B cell (primary cell): Measurements from ENCODE around the gene SSC5D. TPM values are rescaled to one million over a fixed set of nuclear protein-coding genes. Genes with fewer than 3 reads are reported as not detected.

Experiments used
- ATAC-seq: fragments of 200-7000 bp; cut with Tn5 transposase; one replicate; pipeline ENCODE4 v1.10.0; 2021; ENCODE audit warnings: low read depth, mild to moderate bottlenecking, moderate number of reproducible peaks, moderate library complexity
- CTCF ChIA-PET: fragments of 350-600 bp; sonication (Branson Sonifier 250); formaldehyde crosslinking; loops from one replicate; lab custom pipeline; 2021; ENCODE audit warnings: antibody characterized with exemption, inconsistent platforms; lab: Charles Lee
- POLR2A ChIA-PET: fragments of 350-600 bp; sonication (Branson Sonifier 250); formaldehyde crosslinking; loops from one replicate; lab custom pipeline; 2021; ENCODE audit warnings: antibody characterized with exemption; lab: Charles Lee
- DNase-seq: peaks from one replicate; pipeline ENCODE4 v3.0.0; 2013
- H2AFZ ChIP-seq: 2 replicates; pipeline ENCODE4 v1.6.1; 2012; ENCODE audit warnings: mild to moderate bottlenecking, low read depth, low read length; ENCODE audit not compliant: insufficient read depth, poor library complexity, severe bottlenecking
- H3K27ac ChIP-seq, 2 donors: 1 replicate in 1 of 2; 2 replicates in 1 of 2; pipeline ENCODE4 v1.5.1; 2012 to 2013; ENCODE audit warnings: low read length in 2 of 2, mild to moderate bottlenecking in 2 of 2, moderate library complexity in 1 of 2
- H3K27me3 ChIP-seq, 4 experiments: fragments of 200-600 bp in 1 of 4; sonication (generic) in 1 of 4; replicated peaks in 1 of 4; 1 replicate in 2 of 4; 2 replicates in 2 of 4; pipeline versions ENCODE4 v1.6.1 to v1.7.0; 2013 to 2016; ENCODE audit warnings: low read length in 3 of 4, mild to moderate bottlenecking in 2 of 4, mixed read lengths in 1 of 4, moderate library complexity in 1 of 4; ENCODE audit not compliant: insufficient read depth in 4 of 4, control insufficient read depth in 3 of 4; ENCODE audit errors: control extremely low read depth in 1 of 4
- H3K36me3 ChIP-seq, 2 experiments: replicated peaks in 1 of 2; 1 replicate in 1 of 2; 2 replicates in 1 of 2; pipeline versions ENCODE4 v1.6.1 to v1.7.1; 2013; ENCODE audit warnings: low read length in 1 of 2; ENCODE audit not compliant: insufficient read depth in 2 of 2, control insufficient read depth in 1 of 2; ENCODE audit errors: control extremely low read depth in 1 of 2, extremely low read depth in 1 of 2
- H3K4me1 ChIP-seq, 2 donors: fragments of 200-600 bp in 1 of 2; sonication (generic) in 1 of 2; 1 replicate in 1 of 2; 2 replicates in 1 of 2; pipeline versions ENCODE4 v1.5.1 to v1.6.1; 2013 to 2017; ENCODE audit warnings: low read length in 2 of 2; ENCODE audit not compliant: control insufficient read depth in 2 of 2, insufficient read depth in 2 of 2
- H3K4me2 ChIP-seq: replicated peaks from 2 replicates; pipeline ENCODE3; 2012; ENCODE audit warnings: mild to moderate bottlenecking, low read depth, low read length; ENCODE audit not compliant: poor library complexity, severe bottlenecking
- H3K4me3 ChIP-seq, 5 experiments: fragments of 200-600 bp in 1 of 5; sonication (generic) in 1 of 5; 1 replicate in 3 of 5; 2 replicates in 2 of 5; pipeline versions ENCODE4 v1.5.1 to v1.7.0; 2011 to 2016; ENCODE audit warnings: low read length in 4 of 5, mild to moderate bottlenecking in 4 of 5, low read depth in 2 of 5, control low read depth in 1 of 5, moderate library complexity in 1 of 5; ENCODE audit not compliant: insufficient read depth in 1 of 5; ENCODE audit errors: control extremely low read depth in 1 of 5, extremely low read depth in 1 of 5
- H3K79me2 ChIP-seq: fragments of 200-600 bp; sonication (generic); one replicate; pipeline ENCODE4 v1.6.0; 2016; ENCODE audit warnings: low read length; ENCODE audit not compliant: control insufficient read depth, insufficient read depth
- H3K9ac ChIP-seq: fragments of 200-600 bp; sonication (generic); 2 replicates; pipeline ENCODE4 v1.6.1; 2017; ENCODE audit warnings: mild to moderate bottlenecking, low read length, moderate library complexity
- H3K9me3 ChIP-seq, 3 donors: one replicate each; pipeline versions ENCODE4 v1.6.1 to v1.7.1; 2013; ENCODE audit warnings: low read length in 2 of 3; ENCODE audit not compliant: control insufficient read depth in 2 of 3, insufficient read depth in 1 of 3; ENCODE audit errors: control extremely low read depth in 1 of 3
- H4K20me1 ChIP-seq: 2 replicates; pipeline ENCODE4 v1.6.0; 2012; ENCODE audit warnings: mild to moderate bottlenecking, low read length; ENCODE audit not compliant: insufficient read depth, control insufficient read depth, poor library complexity, severe bottlenecking
- H3K27ac Mint-ChIP-seq: one replicate; pipeline ENCODE4 v1.8.0; 2021; ENCODE audit warnings: mixed read lengths
- H3K27me3 Mint-ChIP-seq: one replicate; pipeline ENCODE4 v1.8.0; 2021; ENCODE audit warnings: mixed read lengths
- H3K4me1 Mint-ChIP-seq: one replicate; pipeline ENCODE4 v1.8.0; 2021; ENCODE audit warnings: mixed read lengths
- H3K4me3 Mint-ChIP-seq: one replicate; pipeline ENCODE4 v1.8.0; 2021; ENCODE audit warnings: mixed read lengths
- H3K9me3 Mint-ChIP-seq: one replicate; pipeline ENCODE4 v1.8.0; 2022; ENCODE audit warnings: mixed read lengths; ENCODE audit not compliant: insufficient read depth
- CTCF ChIP-seq: fragments of 200-600 bp; IDR thresholded peaks from one replicate; pipeline ENCODE4 v1.8.0; 2022; ENCODE audit warnings: antibody characterized with exemption, mild to moderate bottlenecking
- EZH2 ChIP-seq: IDR thresholded peaks from 2 replicates; pipeline ENCODE4 v1.6.1; 2012; ENCODE audit warnings: borderline replicate concordance, low read depth, mild to moderate bottlenecking, moderate library complexity, low read length; ENCODE audit not compliant: insufficient read depth, poor library complexity, severe bottlenecking
- WGBS: methylation state at CpG from one replicate; pipeline ENCODE4 v1.1.5; 2013; ENCODE audit warnings: missing lambda C conversion rate; ENCODE audit not compliant: insufficient coverage; 5-methylcytosine and 5-hydroxymethylcytosine counted together
- intact Hi-C: fragments of 100-400 bp; cut with micrococcal nuclease; formaldehyde crosslinking; loops from one replicate; pipeline ENCODE4 v1.10.0; 2022
- polyA plus RNA-seq: library from polyadenylated mRNA; depleted of rRNA; stranded (reverse); fragments of >200 nt; gene quantifications from 2 replicates; pipeline ENCODE4 v1.2.3, GENCODE V29; 2012
- total RNA-seq, 2 donors: library from RNA; stranded (reverse); fragments of 120-200 nt in 1 of 2; gene quantifications; 1 replicate in 1 of 2; 2 replicates in 1 of 2; pipeline versions ENCODE4 v1.2.3 to v1.2.4, GENCODE V29; 2013 to 2022

SSC5D gene
- total and polyA plus RNA-seq, 2 donors (not counting 1 experiment from before 2014, with no cell fraction given): 0.22 to 0.44 TPM

DNA sequence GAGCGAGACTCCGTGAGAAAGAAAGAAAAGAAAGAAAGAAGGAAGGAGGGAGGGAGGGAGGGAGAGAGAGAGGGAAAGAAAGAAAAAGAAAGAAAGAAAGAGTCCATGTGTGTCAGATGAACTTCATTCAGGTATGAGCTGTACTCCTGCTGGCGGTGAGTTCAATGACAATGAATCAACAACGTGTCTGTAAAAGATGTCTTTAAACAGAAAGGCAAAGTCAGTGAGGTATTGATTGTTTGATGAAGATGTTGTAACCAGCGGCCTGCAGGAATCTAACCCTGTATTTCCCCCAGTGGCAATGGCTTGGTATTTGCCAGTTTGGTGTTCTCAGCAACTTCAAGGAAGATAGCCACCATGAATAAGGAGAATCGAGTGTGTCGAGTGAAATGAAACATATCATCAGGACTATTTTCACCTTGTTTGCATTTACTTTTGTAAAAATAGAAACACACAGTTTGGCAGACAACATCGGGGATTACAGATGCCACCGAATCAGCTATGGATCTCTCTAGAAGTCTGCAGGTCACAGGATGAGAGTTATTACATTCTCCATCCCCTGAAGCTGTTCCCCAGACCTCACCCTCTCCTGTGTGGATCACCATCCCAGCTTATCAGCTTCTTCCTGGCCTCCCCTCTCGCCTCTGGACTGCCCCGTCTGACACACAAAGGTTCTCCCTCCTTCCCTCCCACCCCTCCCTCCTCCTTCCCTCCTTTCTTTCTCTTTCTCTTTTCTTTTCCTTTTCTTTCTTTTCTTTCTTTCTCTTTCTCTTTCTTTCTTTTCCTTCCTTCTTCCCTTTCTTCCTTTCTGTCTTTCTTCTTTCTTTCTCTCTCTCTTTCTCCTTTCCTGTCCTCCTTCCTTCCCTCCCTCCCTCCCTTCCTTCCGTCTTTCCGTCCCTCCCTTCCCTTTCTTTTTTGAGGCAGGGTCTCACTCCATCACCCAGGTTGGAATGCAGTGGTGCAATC lies 65.3 kb downstream of the SSC5D start:
- ChIA-PET CTCF (no interaction called here), POLR2A (no interaction called here)
- Mint-ChIP-seq H3K4me1 (peaks cover 2% of the 10 kb centered on the region), H3K27ac (no peak overlapping the region), H3K9me3 (no peaks in the 10 kb centered on the region), H3K4me3 (no peak overlapping the region), H3K27me3 (peaks cover 28% of the 10 kb centered on the region)
- Histone ChIP-seq H3K4me2 (no peak overlapping the region), H3K9me3 (no peaks in the 10 kb centered on the region), H2AFZ (no peak overlapping the region), H3K79me2 (no peaks in the 10 kb centered on the region), H3K27me3 (no peaks in the 10 kb centered on the region), H3K4me3 (no peak overlapping the region), H3K27ac (no peak overlapping the region), H4K20me1 (no peaks in the 10 kb centered on the region), H3K4me1 (no peaks in the 10 kb centered on the region), H3K36me3 (no peaks in the 10 kb centered on the region), H3K9ac (no peak overlapping the region)
- intact Hi-C loops: no loop called here
- 80% methylated on average over 10 of the region's 13 CpGs for WGBS
- ATAC-seq (no peak), DNase-seq (no peak)
- no peak for TF ChIP-seq CTCF
- no peak for TF ChIP-seq EZH2

DNA sequence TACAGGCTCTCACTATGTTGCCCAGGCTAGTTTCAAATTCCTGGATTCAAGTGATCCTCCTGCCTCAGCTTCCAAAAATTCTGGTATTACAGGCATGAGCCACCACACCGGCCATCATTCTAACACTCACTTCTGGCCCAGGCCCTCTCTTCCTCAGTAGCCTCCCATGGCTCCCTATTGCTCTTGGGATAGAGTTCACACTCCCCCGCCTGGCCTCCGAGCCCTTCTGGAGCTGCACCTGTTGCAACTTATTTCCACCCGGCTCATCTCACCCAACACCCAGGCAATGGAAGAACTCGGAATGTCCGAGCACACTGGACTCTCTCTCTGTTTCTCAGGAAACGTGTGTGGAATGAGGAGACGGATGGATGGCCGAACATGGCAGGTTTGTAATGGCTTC lies 66.1 kb downstream of the SSC5D start:
- 94% methylated on average over 6 of the region's 9 CpGs for WGBS
- ChIA-PET CTCF (interaction anchor here (0.6 kb wide), 1 partner anchor 624 kb away, joined by 3 read pairs; no protein-coding TSS in a partner anchor), POLR2A (no interaction called here)
- no peaks in the 10 kb centered on the region for H4K20me1 ChIP-seq
- ATAC-seq (no peak), DNase-seq (no peak)
- no peaks in the 10 kb centered on the region for H3K9me3 ChIP-seq
- no peak overlapping the region for H3K4me2 ChIP-seq
- H3K4me1 ChIP-seq: no peaks in the 10 kb centered on the region
- no peak for TF ChIP-seq EZH2
- no peak for TF ChIP-seq CTCF
- intact Hi-C loops: no loop called here
- no peak overlapping the region for H2AFZ ChIP-seq
- H3K9ac ChIP-seq: no peak overlapping the region
- H3K27ac ChIP-seq: no peak overlapping the region
- no peaks in the 10 kb centered on the region for H3K27me3 ChIP-seq
- Mint-ChIP-seq H3K27me3 (peaks cover 28% of the 10 kb centered on the region), H3K27ac (no peak overlapping the region), H3K9me3 (no peaks in the 10 kb centered on the region), H3K4me3 (no peak overlapping the region), H3K4me1 (peaks cover 2% of the 10 kb centered on the region)
- no peak overlapping the region for H3K4me3 ChIP-seq
- H3K79me2 ChIP-seq: no peaks in the 10 kb centered on the region
- H3K36me3 ChIP-seq: no peaks in the 10 kb centered on the region
